ENCODE results near the gene FCRLB. TPM values are rescaled to one million over a fixed set of nuclear protein-coding genes. Genes with fewer than 3 reads are reported as not detected.

Gene FCRLB
- total RNA-seq, 2 donors from 2014 or later: not detected

- peak overlapping the region; percentile 85 for H3K4me3 Mint-ChIP-seq
- peaks cover 28% of the 10 kb centered on the region for H3K4me1 Mint-ChIP-seq
- peak overlapping the region; percentile 78 for H3K27ac Mint-ChIP-seq
Measured at GRCh38 chr1:161727256-161727924, 6.0 kb downstream of the FCRLB start.

GRCh38 chr1:161728376-161729226 is 7.3 kb downstream of the FCRLB start:
- Mint-ChIP-seq H3K27ac (no peak overlapping the region), H3K27me3 (peaks cover 22% of the 10 kb centered on the region), H3K4me1 (peaks cover 28% of the 10 kb centered on the region), H3K36me3 (ENCODE audit: low read depth) (no peaks in the 10 kb centered on the region), H3K4me3 (peak overlapping the region; percentile 30), H3K9me3 (no peaks in the 10 kb centered on the region)
- no peak for ATAC-seq (replicated peaks)

More at GRCh38 chr1:161727256-161727924, 6.0 kb downstream of the FCRLB start:
- H3K36me3 Mint-ChIP-seq (ENCODE audit: low read depth): no peaks in the 10 kb centered on the region
- peaks cover 17% of the 10 kb centered on the region for H3K27me3 Mint-ChIP-seq
- peak; percentile 38 for ATAC-seq (replicated peaks)
- no peaks in the 10 kb centered on the region for H3K9me3 Mint-ChIP-seq

GRCh38 chr1:161730050-161730564 is 8.8 kb downstream of the FCRLB start:
- Mint-ChIP-seq H3K27ac (peak overlapping the region; percentile 87), H3K4me3 (peak overlapping the region; percentile 63), H3K4me1 (peaks cover 28% of the 10 kb centered on the region), H3K36me3 (ENCODE audit: low read depth) (no peaks in the 10 kb centered on the region), H3K9me3 (no peaks in the 10 kb centered on the region), H3K27me3 (peaks cover 15% of the 10 kb centered on the region)
- peak; percentile 81 for ATAC-seq (replicated peaks)

- ATAC-seq (replicated peaks): no peak
Measured at GRCh38 chr1:161731241-161731640, 9.9 kb downstream of the FCRLB start.

GRCh38 chr1:161731981-161732718 is 10.8 kb downstream of the FCRLB start:
- H3K9me3 Mint-ChIP-seq: no peaks in the 10 kb centered on the region
- H3K36me3 Mint-ChIP-seq (ENCODE audit: low read depth): no peaks in the 10 kb centered on the region
- ATAC-seq (replicated peaks): no peak
- no peak overlapping the region for H3K27ac Mint-ChIP-seq
- H3K27me3 Mint-ChIP-seq: peaks cover 8% of the 10 kb centered on the region
- peaks cover 32% of the 10 kb centered on the region for H3K4me1 Mint-ChIP-seq
- H3K4me3 Mint-ChIP-seq: no peak overlapping the region

More at GRCh38 chr1:161731241-161731640, 9.9 kb downstream of the FCRLB start:
- Mint-ChIP-seq H3K27ac (no peak overlapping the region), H3K9me3 (no peaks in the 10 kb centered on the region), H3K4me3 (no peak overlapping the region), H3K27me3 (peaks cover 8% of the 10 kb centered on the region), H3K36me3 (ENCODE audit: low read depth) (no peaks in the 10 kb centered on the region), H3K4me1 (peaks cover 25% of the 10 kb centered on the region)

- Mint-ChIP-seq H3K36me3 (ENCODE audit: low read depth) (no peaks in the 10 kb centered on the region), H3K4me1 (peaks cover 27% of the 10 kb centered on the region), H3K27me3 (peaks cover 8% of the 10 kb centered on the region), H3K4me3 (no peak overlapping the region), H3K9me3 (no peaks in the 10 kb centered on the region), H3K27ac (no peak overlapping the region)
- ATAC-seq (replicated peaks): no peak
Measured at GRCh38 chr1:161733526-161733925, 12.2 kb downstream of the FCRLB start.

- H3K4me1 Mint-ChIP-seq: peaks cover 10% of the 10 kb centered on the region
- no peaks in the 10 kb centered on the region for H3K9me3 Mint-ChIP-seq
- no peak for ATAC-seq (replicated peaks)
- no peak overlapping the region for H3K4me3 Mint-ChIP-seq
- no peaks in the 10 kb centered on the region for H3K36me3 Mint-ChIP-seq (ENCODE audit: low read depth)
- peaks cover 5% of the 10 kb centered on the region for H3K27me3 Mint-ChIP-seq
- peak overlapping the region; percentile 39 for H3K27ac Mint-ChIP-seq
Measured at GRCh38 chr1:161735837-161736236, 14.5 kb downstream of the FCRLB start.

- H3K27me3 Mint-ChIP-seq: peaks cover 5% of the 10 kb centered on the region
- H3K4me1 Mint-ChIP-seq: peaks cover 13% of the 10 kb centered on the region
- H3K4me3 Mint-ChIP-seq: no peak overlapping the region
- ATAC-seq (replicated peaks): peak; percentile 54
- no peaks in the 10 kb centered on the region for H3K36me3 Mint-ChIP-seq (ENCODE audit: low read depth)
- no peaks in the 10 kb centered on the region for H3K9me3 Mint-ChIP-seq
- peak overlapping the region; percentile 39 for H3K27ac Mint-ChIP-seq
Measured at GRCh38 chr1:161736335-161736969, 15.1 kb downstream of the FCRLB start.

GRCh38 chr1:161737625-161738024 is 16.3 kb downstream of the FCRLB start:
- no peaks in the 10 kb centered on the region for H3K36me3 Mint-ChIP-seq (ENCODE audit: low read depth)
- H3K9me3 Mint-ChIP-seq: no peaks in the 10 kb centered on the region
- H3K4me1 Mint-ChIP-seq: peaks cover 15% of the 10 kb centered on the region
- H3K27ac Mint-ChIP-seq: no peak overlapping the region
- ATAC-seq (replicated peaks): no peak
- no peak overlapping the region for H3K4me3 Mint-ChIP-seq
- peaks cover 3% of the 10 kb centered on the region for H3K27me3 Mint-ChIP-seq

- H3K4me1 Mint-ChIP-seq: peaks cover 16% of the 10 kb centered on the region
- no peaks in the 10 kb centered on the region for H3K36me3 Mint-ChIP-seq (ENCODE audit: low read depth)
- H3K4me3 Mint-ChIP-seq: peak overlapping the region; percentile 11
Measured at GRCh38 chr1:161738627-161739287, 17.4 kb downstream of the FCRLB start.

GRCh38 chr1:161739865-161740566 is 18.7 kb downstream of the FCRLB start:
- H3K27me3 Mint-ChIP-seq: no peaks in the 10 kb centered on the region
- no peaks in the 10 kb centered on the region for H3K9me3 Mint-ChIP-seq
- no peaks in the 10 kb centered on the region for H3K36me3 Mint-ChIP-seq (ENCODE audit: low read depth)
- no peak overlapping the region for H3K4me3 Mint-ChIP-seq
- H3K27ac Mint-ChIP-seq: no peak overlapping the region
- no peak for ATAC-seq (replicated peaks)
- peaks cover 25% of the 10 kb centered on the region for H3K4me1 Mint-ChIP-seq

More at GRCh38 chr1:161738627-161739287, 17.4 kb downstream of the FCRLB start:
- no peaks in the 10 kb centered on the region for H3K9me3 Mint-ChIP-seq
- peak overlapping the region; percentile 22 for H3K27ac Mint-ChIP-seq
- H3K27me3 Mint-ChIP-seq: no peaks in the 10 kb centered on the region
- peak; percentile 83 for ATAC-seq (replicated peaks)

GRCh38 chr1:161740921-161741320 is 19.6 kb downstream of the FCRLB start:
- no peak for ATAC-seq (replicated peaks)
- no peaks in the 10 kb centered on the region for H3K36me3 Mint-ChIP-seq (ENCODE audit: low read depth)
- H3K4me1 Mint-ChIP-seq: peaks cover 31% of the 10 kb centered on the region
- H3K9me3 Mint-ChIP-seq: no peaks in the 10 kb centered on the region
- H3K27me3 Mint-ChIP-seq: peaks cover 4% of the 10 kb centered on the region
- no peak overlapping the region for H3K4me3 Mint-ChIP-seq
- H3K27ac Mint-ChIP-seq: no peak overlapping the region

GRCh38 chr1:161743231-161743630 is 21.9 kb downstream of the FCRLB start:
- Mint-ChIP-seq H3K9me3 (no peaks in the 10 kb centered on the region), H3K27me3 (peaks cover 4% of the 10 kb centered on the region), H3K27ac (no peak overlapping the region), H3K4me3 (no peak overlapping the region), H3K4me1 (peaks cover 21% of the 10 kb centered on the region), H3K36me3 (ENCODE audit: low read depth) (no peaks in the 10 kb centered on the region)
- ATAC-seq (replicated peaks): no peak

Data from activated T-helper 17 cell treated with anti-CD3 and anti-CD28 coated beads, Interleukin-2, amount 50 U/mL, for 72 hours (primary cell).